Mucosa of descending colon (tissue), 3 donors: ENCODE results near the gene VILL. TPM values are rescaled to one million over a fixed set of nuclear protein-coding genes. Genes with fewer than 3 reads are reported as not detected.

Experiments used
- ATAC-seq: fragments of 200-7000 bp; cut with Tn5 transposase; one replicate; pipeline ENCODE4 v1.9.1; 2020; ENCODE audit warnings: mild to moderate bottlenecking, moderate library complexity
- DNase-seq, 3 donors: peaks; one replicate each; pipeline ENCODE4 v3.0.0-alpha.2; 2020
- H3K36me3 ChIP-seq: fragments of 200-600 bp; one replicate; pipeline ENCODE4 v1.8.0; 2021; ENCODE audit warnings: low read depth, mild to moderate bottlenecking
- H3K4me1 ChIP-seq: fragments of 200-600 bp; one replicate; pipeline ENCODE4 v1.8.0; 2021; ENCODE audit warnings: low read depth, mild to moderate bottlenecking
- H3K4me3 ChIP-seq: fragments of 200-600 bp; one replicate; pipeline ENCODE4 v1.8.0; 2021; ENCODE audit warnings: mild to moderate bottlenecking
- H3K9me3 ChIP-seq: fragments of 200-600 bp; one replicate; pipeline ENCODE4 v1.8.0; 2021; ENCODE audit warnings: mild to moderate bottlenecking
- CTCF ChIP-seq: fragments of 200-600 bp; IDR thresholded peaks from one replicate; pipeline ENCODE4 v1.8.0; 2022; ENCODE audit warnings: antibody characterized with exemption, mild to moderate bottlenecking
- intact Hi-C, 2 donors: fragments of 100-400 bp; cut with DNase I in 1 of 2; cut with micrococcal nuclease in 1 of 2; formaldehyde crosslinking; loops; one replicate each; pipeline versions ENCODE4 v1.11.0 to v1.11.1; 2022; cut with DNase I, micrococcal nuclease
- total RNA-seq, 3 donors: library from RNA; stranded (reverse); fragmentation: NEBNext Ultra II Directional in 2 of 3; extraction: Animal tissue kit (Norgen Biotek cat#: 25700) in 2 of 3; gene quantifications; one replicate each; pipeline versions ENCODE4 v1.2.1 to v1.2.4, GENCODE V29; 2021 to 2023
- donor health status: DM: no; HTN: no; CAD: no; lungs with moderate emphysema.
- donor health status: DM: no; HTN: no; CAD: no.
- donor health status: DM: no; HTN: yes; CAD: no.

The VILL gene
- total RNA-seq, 3 donors from 2014 or later, result 69.7 to 197 (median 150) TPM

GRCh38 chr3:38000242-38000916 is 9.8 kb downstream of the VILL start:
- Histone ChIP-seq H3K36me3 (no peaks in the 10 kb centered on the region), H3K4me3 (no peak overlapping the region), H3K9me3 (no peaks in the 10 kb centered on the region), H3K4me1 (peaks cover 44% of the 10 kb centered on the region)
- TF ChIP-seq CTCF, result no peak
- ATAC-seq (no peak), DNase-seq (peak; percentile 4 to 39 (median 18))
- intact Hi-C loops, result no loop called here

- intact Hi-C loops, result no loop called here
- H3K4me1 ChIP-seq, result peaks cover 49% of the 10 kb centered on the region
- TF ChIP-seq CTCF, result no peak
- no peak overlapping the region for H3K4me3 ChIP-seq
- H3K36me3 ChIP-seq, result no peaks in the 10 kb centered on the region
- DNase-seq (peak; percentile 5 to 42 (median 39)), ATAC-seq (no peak)
- no peaks in the 10 kb centered on the region for H3K9me3 ChIP-seq
These were observed 10.4 kb downstream of the VILL start for GRCh38 chr3:38000965-38001455.

GRCh38 chr3:38001456-38002081 is 11.0 kb downstream of the VILL start:
- no peak overlapping the region for H3K4me3 ChIP-seq
- intact Hi-C loops, result no loop called here
- H3K4me1 ChIP-seq, result peaks cover 49% of the 10 kb centered on the region
- ATAC-seq, result peak; percentile 1
- no peak for TF ChIP-seq CTCF
- DNase-seq, result peak; percentile 15 to 62 (median 28)
- H3K9me3 ChIP-seq, result no peaks in the 10 kb centered on the region
- H3K36me3 ChIP-seq, result no peaks in the 10 kb centered on the region

- ATAC-seq (no peak), DNase-seq (peak in 2 of 3 donors; percentile 35 to 38)
- no peak for TF ChIP-seq CTCF
- no peak overlapping the region for H3K4me3 ChIP-seq
- H3K36me3 ChIP-seq, result no peaks in the 10 kb centered on the region
- H3K9me3 ChIP-seq, result no peaks in the 10 kb centered on the region
- H3K4me1 ChIP-seq, result peaks cover 42% of the 10 kb centered on the region
- intact Hi-C loops, result no loop called here
These were observed 11.8 kb downstream of the VILL start for GRCh38 chr3:38002291-38002876.

GRCh38 chr3:38002940-38003339 is 12.4 kb downstream of the VILL start:
- Histone ChIP-seq H3K4me3 (no peak overlapping the region), H3K4me1 (peaks cover 39% of the 10 kb centered on the region), H3K9me3 (no peaks in the 10 kb centered on the region), H3K36me3 (no peaks in the 10 kb centered on the region)
- intact Hi-C loops, result no loop called here
- no peak for ATAC-seq
- TF ChIP-seq CTCF, result no peak
- peak in 2 of 3 donors; percentile 41 to 49 for DNase-seq
